CD14-positive monocyte (primary cell): ENCODE measurements around the gene KRTAP5-6. TPM values are rescaled to one million over a fixed set of nuclear protein-coding genes. Genes with fewer than 3 reads are reported as not detected.

Experiments used
- DNase-seq, 3 donors: peaks; one replicate each; pipeline ENCODE4 v3.0.0-alpha.2; 2011 to 2022
- H2AFZ ChIP-seq: 2 replicates; pipeline ENCODE4 v1.6.0; 2012; ENCODE audit warnings: mild to moderate bottlenecking, low read depth, low read length, inconsistent platforms; ENCODE audit not compliant: insufficient read depth, poor library complexity, severe bottlenecking
- H3K27ac ChIP-seq, 2 donors: 1 replicate in 1 of 2; 2 replicates in 1 of 2; pipeline ENCODE4 v1.5.1; 2012 to 2013; ENCODE audit warnings: low read length in 2 of 2, control low read depth in 1 of 2, inconsistent platforms in 1 of 2, low read depth in 1 of 2, mild to moderate bottlenecking in 1 of 2
- H3K27me3 ChIP-seq, 2 donors: one replicate each; pipeline versions ENCODE4 v1.6.0 to v1.6.1; 2011 to 2013; ENCODE audit warnings: low read length in 2 of 2; ENCODE audit not compliant: control insufficient read depth in 2 of 2, insufficient read depth in 2 of 2
- H3K36me3 ChIP-seq, 2 donors: replicated peaks in 1 of 2; 1 replicate in 1 of 2; 2 replicates in 1 of 2; pipeline versions ENCODE4 v1.5.1 to v1.6.1; 2012 to 2013; ENCODE audit warnings: low read length in 2 of 2, control low read depth in 1 of 2, inconsistent platforms in 1 of 2, mild to moderate bottlenecking in 1 of 2; ENCODE audit not compliant: insufficient read depth in 2 of 2, control insufficient read depth in 1 of 2
- H3K4me1 ChIP-seq, 2 donors: 1 replicate in 1 of 2; 2 replicates in 1 of 2; pipeline versions ENCODE4 v1.5.1 to v1.6.1; 2012 to 2013; ENCODE audit warnings: low read length in 2 of 2, control low read depth in 1 of 2, inconsistent platforms in 1 of 2, mild to moderate bottlenecking in 1 of 2, moderate library complexity in 1 of 2; ENCODE audit not compliant: insufficient read depth in 2 of 2, control insufficient read depth in 1 of 2
- H3K4me2 ChIP-seq: replicated peaks from 2 replicates; pipeline ENCODE3; 2012; ENCODE audit warnings: low read length, moderate library complexity, mild to moderate bottlenecking; ENCODE audit not compliant: poor library complexity, severe bottlenecking; ENCODE audit errors: extremely low read depth
- H3K4me3 ChIP-seq, 3 experiments: fragments of 200-600 bp in 1 of 3; sonication (generic) in 1 of 3; replicated peaks in 1 of 3; 1 replicate in 2 of 3; 2 replicates in 1 of 3; pipeline ENCODE4 v1.5.1; 2011 to 2013; ENCODE audit warnings: low read length in 3 of 3, mild to moderate bottlenecking in 3 of 3, control low read depth in 2 of 3, low read depth in 2 of 3, inconsistent platforms in 1 of 3, moderate library complexity in 1 of 3
- H3K79me2 ChIP-seq: 2 replicates; pipeline ENCODE4 v1.6.0; 2012; ENCODE audit warnings: mild to moderate bottlenecking, control low read depth, inconsistent platforms, low read length, moderate library complexity; ENCODE audit not compliant: insufficient read depth
- H3K9ac ChIP-seq: 2 replicates; pipeline ENCODE4 v1.6.0; 2017; ENCODE audit warnings: low read length, mild to moderate bottlenecking; ENCODE audit not compliant: insufficient read depth, poor library complexity, severe bottlenecking
- H3K9me3 ChIP-seq, 2 donors: replicated peaks in 1 of 2; 1 replicate in 1 of 2; 2 replicates in 1 of 2; pipeline versions ENCODE4 v1.5.1 to v1.6.1; 2012 to 2013; ENCODE audit warnings: low read length in 2 of 2, control low read depth in 1 of 2; ENCODE audit not compliant: control insufficient read depth in 1 of 2, insufficient read depth in 1 of 2
- H4K20me1 ChIP-seq: 2 replicates; pipeline ENCODE4 v1.6.0; 2012; ENCODE audit warnings: mild to moderate bottlenecking, low read length, control low read depth, moderate library complexity; ENCODE audit not compliant: insufficient read depth
- H3K27ac Mint-ChIP-seq, 7 donors: one replicate each; pipeline ENCODE4 v1.8.0; 2020; ENCODE audit warnings: mild to moderate bottlenecking in 7 of 7, mixed read lengths in 7 of 7, moderate library complexity in 6 of 7, inconsistent platforms in 2 of 7
- H3K27me3 Mint-ChIP-seq, 3 donors: one replicate each; pipeline ENCODE4 v1.8.0; 2021 to 2022; ENCODE audit warnings: low read depth in 3 of 3, mild to moderate bottlenecking in 3 of 3, mixed read lengths in 3 of 3, moderate library complexity in 3 of 3, inconsistent platforms in 1 of 3
- H3K36me3 Mint-ChIP-seq, 2 donors: one replicate each; pipeline ENCODE4 v1.8.0; 2020; ENCODE audit warnings: mixed read lengths in 2 of 2, inconsistent platforms in 1 of 2, mild to moderate bottlenecking in 1 of 2
- H3K4me1 Mint-ChIP-seq: one replicate; pipeline ENCODE4 v1.8.0; 2020; ENCODE audit warnings: mild to moderate bottlenecking, mixed read lengths
- H3K4me3 Mint-ChIP-seq, 2 donors: one replicate each; pipeline ENCODE4 v1.8.0; 2020; ENCODE audit warnings: mild to moderate bottlenecking in 2 of 2, mixed read lengths in 2 of 2, moderate library complexity in 1 of 2
- H3K9me3 Mint-ChIP-seq, 7 donors: one replicate each; pipeline ENCODE4 v1.8.0; 2020 to 2022; ENCODE audit warnings: mixed read lengths in 7 of 7, mild to moderate bottlenecking in 6 of 7, moderate library complexity in 6 of 7, inconsistent platforms in 2 of 7
- CTCF ChIP-seq: fragments of 200-600 bp; IDR thresholded peaks from one replicate; pipeline ENCODE4 v1.8.0; 2022; ENCODE audit warnings: antibody characterized with exemption, mild to moderate bottlenecking
- WGBS: methylation state at CpG from one replicate; pipeline ENCODE4 v1.1.5; 2013; ENCODE audit warnings: missing lambda C conversion rate; ENCODE audit not compliant: insufficient coverage; 5-methylcytosine and 5-hydroxymethylcytosine counted together
- intact Hi-C, 2 donors: fragments of 100-400 bp; cut with micrococcal nuclease; formaldehyde crosslinking; loops; one replicate each; pipeline versions ENCODE4 v1.15.0 to v1.15.1; 2023
- polyA plus RNA-seq, 3 donors: library from polyadenylated mRNA; depleted of rRNA in 1 of 3; unstranded in 2 of 3; stranded (reverse) in 1 of 3; fragments of 300-500 nt in 2 of 3; fragments of >200 nt in 1 of 3; fragmentation: Illumina TruSeq in 2 of 3; gene quantifications; 1 replicate in 2 of 3; 2 replicates in 1 of 3; pipeline ENCODE4 v1.2.3, GENCODE V29; 2012 to 2021

The KRTAP5-6 gene
- polyA plus RNA-seq, 3 donors = not detected

DNA sequence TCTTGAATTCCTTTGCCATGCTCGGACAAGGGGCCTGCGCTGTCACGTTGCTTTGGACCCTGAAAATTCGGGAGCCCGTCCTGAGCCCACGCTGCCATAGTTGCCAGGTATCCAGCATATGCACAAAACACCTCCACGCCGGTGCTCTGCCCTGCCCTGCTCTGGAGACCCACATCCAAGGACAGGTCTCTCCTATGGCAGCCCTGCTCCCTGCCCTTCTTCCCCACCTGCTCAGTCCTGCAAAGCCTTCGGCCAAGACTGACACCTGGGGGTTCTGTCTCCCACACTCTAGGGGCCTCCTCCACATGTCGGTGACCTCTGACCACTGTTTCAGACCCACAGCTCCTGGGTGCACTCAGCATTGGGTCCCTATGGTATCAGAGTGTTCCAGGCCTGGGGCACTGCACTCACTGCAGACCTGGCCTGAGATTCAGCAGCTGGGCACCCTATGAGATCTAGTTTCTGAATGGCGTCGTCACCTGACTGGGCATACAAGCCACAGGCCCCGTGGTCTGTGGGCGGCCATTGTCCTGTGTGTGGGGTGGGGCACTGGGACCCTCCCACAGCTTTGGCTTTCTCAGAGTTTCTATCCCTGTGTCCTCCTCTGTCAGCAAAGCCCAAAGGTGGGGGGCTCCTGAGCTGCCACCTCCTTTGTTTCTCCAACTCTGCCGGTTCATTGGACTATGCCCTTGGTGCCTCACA, 2.0 kb upstream of the KRTAP5-6 start:
- H3K36me3 Mint-ChIP-seq = no peaks in the 10 kb centered on the region
- Histone ChIP-seq H3K9ac (no peak overlapping the region), H3K4me2 (no peak overlapping the region), H3K79me2 (no peaks in the 10 kb centered on the region), H3K27me3 (peaks cover 0 to 39% of the 10 kb centered on the region in 2 donors), H4K20me1 (no peaks in the 10 kb centered on the region), H3K9me3 (no peaks in the 10 kb centered on the region), H3K36me3 (no peaks in the 10 kb centered on the region), H3K4me3 (no peak overlapping the region), H3K4me1 (peaks cover 10 to 14% of the 10 kb centered on the region in 2 donors), H2AFZ (no peak overlapping the region), H3K27ac (no peak overlapping the region)
- peaks cover 0 to 6% (median 3%) of the 10 kb centered on the region in 7 donors for H3K9me3 Mint-ChIP-seq
- H3K27ac Mint-ChIP-seq = no peak overlapping the region
- peaks cover 37 to 64% (median 40%) of the 10 kb centered on the region in 3 donors for H3K27me3 Mint-ChIP-seq
- intact Hi-C loops = loop anchor here (1.0 to 10.0 kb wide), 6 partner anchors 38 to 457 kb away; no protein-coding TSS in a partner anchor
- WGBS = over 99% methylated on average over 14 of the region's 15 CpGs
- H3K4me1 Mint-ChIP-seq = peaks cover 5% of the 10 kb centered on the region
- peak overlapping the region in 1 of 2 donors; percentile 48 for H3K4me3 Mint-ChIP-seq
- TF ChIP-seq CTCF = no peak
- DNase-seq = no peak

- H3K4me1 ChIP-seq = peaks cover 10 to 14% of the 10 kb centered on the region in 2 donors
- Mint-ChIP-seq H3K27me3 (peaks cover 33 to 61% (median 37%) of the 10 kb centered on the region in 3 donors), H3K36me3 (no peaks in the 10 kb centered on the region), H3K4me1 (peaks cover 5% of the 10 kb centered on the region), H3K4me3 (peak overlapping the region in 1 of 2 donors; percentile 31), H3K9me3 (peaks cover 0 to 6% (median 3%) of the 10 kb centered on the region in 7 donors), H3K27ac (peak overlapping the region in 1 of 7 donors; percentile 33)
- H3K4me3 ChIP-seq = no peak overlapping the region
- peaks cover 0 to 32% of the 10 kb centered on the region in 2 donors for H3K27me3 ChIP-seq
- 98% methylated on average over 3 of the region's 3 CpGs for WGBS
- H3K4me2 ChIP-seq = no peak overlapping the region
- H4K20me1 ChIP-seq = no peaks in the 10 kb centered on the region
- H2AFZ ChIP-seq = no peak overlapping the region
- TF ChIP-seq CTCF = no peak
- H3K36me3 ChIP-seq = no peaks in the 10 kb centered on the region
- H3K9ac ChIP-seq = no peak overlapping the region
- H3K79me2 ChIP-seq = no peaks in the 10 kb centered on the region
- no peaks in the 10 kb centered on the region for H3K9me3 ChIP-seq
- no peak for DNase-seq
- no peak overlapping the region for H3K27ac ChIP-seq
- intact Hi-C loops = loop anchor here (5.0 to 10.0 kb wide), 2 partner anchors 189 to 227 kb away; no protein-coding TSS in a partner anchor
Measured at GRCh38 chr11:1695548-1696108, 1.4 kb upstream of the KRTAP5-6 start.
